Tibial nerve (tissue), 4 donors: ENCODE results near the gene TACR2. TPM values are rescaled to one million over a fixed set of nuclear protein-coding genes. Genes with fewer than 3 reads are reported as not detected.
A peak's percentile ranks its signal among the peaks of the same experiment; 100 is the strongest.
"Not testable (repeated sequence)": the region's sequence is repeated elsewhere in the genome, so short reads cannot be mapped to it uniquely, and the experiment has no call there.

ENCODE experiments used
- DNase-seq, 2 donors: peaks; one replicate each; pipeline ENCODE4 v3.0.0-alpha.2; 2019; ENCODE audit warnings: low spot score in 2 of 2
- H3K27ac ChIP-seq, 4 donors: fragments of 200-600 bp; sonication (generic) in 3 of 4; one replicate each; pipeline ENCODE4 v1.5.1; 2017 to 2019; ENCODE audit warnings: mild to moderate bottlenecking in 1 of 4
- H3K27me3 ChIP-seq, 2 donors: fragments of 200-600 bp; sonication (generic) in 1 of 2; one replicate each; pipeline versions ENCODE4 v1.5.1 to v1.6.0; 2017 to 2019
- H3K36me3 ChIP-seq, 3 donors: fragments of 200-600 bp; sonication (generic); one replicate each; pipeline ENCODE4 v1.5.1; 2018 to 2019
- H3K4me1 ChIP-seq, 4 donors: fragments of 200-600 bp; sonication (generic) in 3 of 4; one replicate each; pipeline ENCODE4 v1.5.1; 2017 to 2019
- H3K4me3 ChIP-seq, 4 donors: fragments of 200-600 bp; sonication (generic) in 3 of 4; one replicate each; pipeline ENCODE4 v1.5.1; 2017 to 2019; ENCODE audit warnings: mild to moderate bottlenecking in 1 of 4, moderate library complexity in 1 of 4
- H3K9me3 ChIP-seq, 4 donors: fragments of 200-600 bp; sonication (generic) in 3 of 4; one replicate each; pipeline ENCODE4 v1.5.1; 2017 to 2019
- EP300 ChIP-seq, 2 donors: sonication (generic); formaldehyde crosslinking; IDR thresholded peaks; one replicate each; pipeline ENCODE4 v1.6.1; 2017; ENCODE audit warnings: antibody characterized with exemption in 2 of 2, mild to moderate bottlenecking in 1 of 2
- POLR2A ChIP-seq, 2 donors: fragments of 450-650 bp; IDR thresholded peaks; one replicate each; pipeline ENCODE4 v1.6.1; 2017; ENCODE audit warnings: antibody characterized with exemption in 2 of 2, mild to moderate bottlenecking in 2 of 2, moderate library complexity in 2 of 2
- WGBS, 2 donors: methylation state at CpG; one replicate each; pipeline ENCODE4 v1.1.5; 2018; 5-methylcytosine and 5-hydroxymethylcytosine counted together
- total RNA-seq, 4 donors: library from RNA; depleted of rRNA; stranded (reverse); fragments of >200 nt; gene quantifications; one replicate each; pipeline ENCODE4 v1.1.0, GENCODE V29; 2016
- TF ChIP-seq, protein P1 (sequence below), 5 experiments: fragments of 200-600 bp in 3 of 5; fragments of 450-650 bp in 2 of 5; sonication (generic) in 3 of 5; IDR thresholded peaks; one replicate each; pipeline ENCODE4 v1.5.1; 2016 to 2019; ENCODE audit warnings: antibody characterized with exemption in 5 of 5, mild to moderate bottlenecking in 3 of 5, moderate library complexity in 2 of 5

Gene TACR2
- total RNA-seq, 4 donors from 2014 or later = 0.59 to 4.6 (median 1.2) TPM

- Histone ChIP-seq H3K9me3 (no peaks in the 10 kb centered on the region), H3K4me1 (peaks cover 0 to 85% (median 22%) of the 10 kb centered on the region in 4 donors), H3K27ac (peak overlapping the region in 2 of 4 donors; percentile 81 to 93), H3K4me3 (no peak overlapping the region), H3K36me3 (no peaks in the 10 kb centered on the region), H3K27me3 (no peaks in the 10 kb centered on the region)
- no peak for TF ChIP-seq EP300 (IDR thresholded peaks at IDR 0.05)
- TF ChIP-seq, protein P1, sequence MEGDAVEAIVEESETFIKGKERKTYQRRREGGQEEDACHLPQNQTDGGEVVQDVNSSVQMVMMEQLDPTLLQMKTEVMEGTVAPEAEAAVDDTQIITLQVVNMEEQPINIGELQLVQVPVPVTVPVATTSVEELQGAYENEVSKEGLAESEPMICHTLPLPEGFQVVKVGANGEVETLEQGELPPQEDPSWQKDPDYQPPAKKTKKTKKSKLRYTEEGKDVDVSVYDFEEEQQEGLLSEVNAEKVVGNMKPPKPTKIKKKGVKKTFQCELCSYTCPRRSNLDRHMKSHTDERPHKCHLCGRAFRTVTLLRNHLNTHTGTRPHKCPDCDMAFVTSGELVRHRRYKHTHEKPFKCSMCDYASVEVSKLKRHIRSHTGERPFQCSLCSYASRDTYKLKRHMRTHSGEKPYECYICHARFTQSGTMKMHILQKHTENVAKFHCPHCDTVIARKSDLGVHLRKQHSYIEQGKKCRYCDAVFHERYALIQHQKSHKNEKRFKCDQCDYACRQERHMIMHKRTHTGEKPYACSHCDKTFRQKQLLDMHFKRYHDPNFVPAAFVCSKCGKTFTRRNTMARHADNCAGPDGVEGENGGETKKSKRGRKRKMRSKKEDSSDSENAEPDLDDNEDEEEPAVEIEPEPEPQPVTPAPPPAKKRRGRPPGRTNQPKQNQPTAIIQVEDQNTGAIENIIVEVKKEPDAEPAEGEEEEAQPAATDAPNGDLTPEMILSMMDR (IDR thresholded peaks at IDR 0.05) = no peak
- TF ChIP-seq POLR2A (IDR thresholded peaks at IDR 0.05) = no peak
- DNase-seq = no peak
Observed at GRCh38 chr10:69453795-69454194, 37.1 kb upstream of the TACR2 start.

DNA sequence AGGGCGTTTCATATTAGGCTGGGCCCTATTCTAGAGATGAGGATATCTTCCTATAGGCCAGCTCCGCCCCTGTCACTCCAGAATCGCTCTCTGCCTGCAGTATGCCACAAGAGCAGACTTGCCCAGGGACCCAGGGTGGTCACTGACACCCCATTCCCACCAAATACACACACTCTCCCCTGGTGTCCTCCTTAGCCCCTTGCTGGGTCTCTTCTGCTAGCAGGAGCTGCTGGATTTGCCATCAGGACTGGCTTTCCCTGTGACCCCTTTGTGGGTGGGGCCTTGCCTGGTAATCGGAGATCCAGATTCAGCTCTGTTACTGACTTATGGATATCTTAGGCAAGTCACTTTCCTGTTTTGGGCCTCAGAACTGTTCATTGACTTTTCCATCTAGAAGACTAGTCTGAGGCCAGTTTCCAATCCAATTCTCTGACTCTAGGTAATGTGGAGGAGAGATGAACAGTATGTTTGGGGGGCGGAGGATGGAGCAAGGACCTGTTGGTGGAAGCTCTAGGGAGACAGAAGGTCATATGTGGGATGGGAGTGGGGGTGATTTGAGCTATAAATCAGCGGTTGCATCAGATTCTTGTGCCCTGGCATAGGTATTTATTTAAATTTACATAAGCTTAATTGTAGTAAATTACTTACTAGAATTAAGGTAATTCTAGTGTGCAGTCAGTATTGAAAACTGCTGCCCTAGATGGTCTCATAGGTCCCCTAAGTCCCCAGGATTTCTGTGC lies 36.1 kb upstream of the TACR2 start:
- Histone ChIP-seq H3K27ac (peak overlapping the region; percentile 17 to 93 (median 84)), H3K4me1 (peaks cover 0 to 76% (median 17%) of the 10 kb centered on the region in 4 donors), H3K27me3 (no peaks in the 10 kb centered on the region), H3K9me3 (no peaks in the 10 kb centered on the region), H3K4me3 (peak overlapping the region in 3 of 4 donors; percentile 63 to 92 (median 88)), H3K36me3 (no peaks in the 10 kb centered on the region)
- 60 to 64% methylated on average over 6 of the region's 6 CpGs for WGBS, 2 donors
- no peak for DNase-seq
- TF ChIP-seq, protein P1 (IDR thresholded peaks at IDR 0.05) = no peak
- TF ChIP-seq EP300 (IDR thresholded peaks at IDR 0.05) (no peak), POLR2A (IDR thresholded peaks at IDR 0.05) (no peak)

DNA sequence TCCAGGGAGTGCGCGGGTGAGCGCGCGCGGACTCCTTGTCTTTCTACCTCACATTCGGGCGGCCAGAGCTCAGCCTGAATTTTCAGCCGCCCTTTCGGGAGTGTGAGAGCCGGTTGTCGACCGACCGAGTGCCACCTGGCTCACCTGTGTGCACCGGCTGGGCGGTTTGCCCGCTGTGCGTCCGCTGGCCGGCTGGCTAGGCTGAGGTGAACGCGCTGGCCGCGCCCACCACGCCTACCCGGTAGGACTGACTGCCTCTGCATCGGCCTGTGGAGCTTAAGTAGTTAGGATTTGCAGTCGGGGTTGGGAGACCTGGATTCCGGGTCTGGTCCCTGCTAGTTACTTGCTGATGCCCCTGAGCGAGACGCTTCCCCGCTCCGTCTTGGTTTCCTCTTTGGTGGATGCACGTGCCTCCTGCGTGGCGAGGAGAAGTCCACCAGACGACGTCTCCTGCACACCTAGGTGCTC lies 35.1 kb upstream of the TACR2 start:
- 8 to 11% methylated on average over 20 to 35 of the region's 38 CpGs for WGBS, 2 donors
- Histone ChIP-seq H3K36me3 (no peaks in the 10 kb centered on the region), H3K4me3 (peak overlapping the region; percentile 63 to 92 (median 83)), H3K9me3 (no peaks in the 10 kb centered on the region), H3K27ac (peak overlapping the region; percentile 73 to 93 (median 84)), H3K4me1 (peaks cover 0 to 65% (median 16%) of the 10 kb centered on the region in 4 donors), H3K27me3 (no peaks in the 10 kb centered on the region)
- no peak for DNase-seq
- TF ChIP-seq EP300 (IDR thresholded peaks at IDR 0.05) (no peak), POLR2A (IDR thresholded peaks at IDR 0.05) (no peak)
- TF ChIP-seq, protein P1 (IDR thresholded peaks at IDR 0.05) = no peak

DNA sequence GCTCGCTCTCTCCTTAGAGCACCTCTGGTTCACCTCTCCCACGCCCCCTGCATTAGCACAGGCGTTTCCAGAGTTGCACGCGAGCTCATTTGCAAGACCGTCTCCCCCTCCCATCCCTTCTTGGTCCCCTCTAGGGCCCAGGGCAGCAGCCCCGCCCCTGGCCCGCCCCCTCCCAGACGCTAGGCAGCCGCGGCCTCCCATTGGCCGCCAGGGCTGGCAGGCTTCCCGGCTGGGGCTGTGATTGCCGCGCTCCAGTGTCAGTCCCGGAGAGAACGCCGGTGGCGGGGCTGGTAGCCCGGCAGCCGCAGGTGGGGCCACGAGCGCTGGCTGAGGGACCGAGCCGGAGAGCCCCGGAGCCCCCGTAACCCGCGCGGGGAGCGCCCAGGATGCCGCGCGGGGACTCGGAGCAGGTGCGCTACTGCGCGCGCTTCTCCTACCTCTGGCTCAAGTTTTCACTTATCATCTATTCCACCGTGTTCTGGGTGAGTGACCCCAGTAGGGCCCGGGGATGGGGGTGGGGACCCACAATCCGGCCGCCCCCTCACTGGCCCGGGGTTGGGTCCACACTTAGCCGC lies 34.6 kb upstream of the TACR2 start, which contains the start of gene TSPAN15:
TSS of gene TSPAN15 (plus strand) at position 257 of the 575 bp plus-strand sequence. CDS start at position 387, 130 bp downstream.
- Histone ChIP-seq H3K4me3 (peak within 1 kb of the TSS; percentile 63 to 92 (median 83)), H3K27ac (peak within 1 kb of the TSS; percentile 73 to 93 (median 84)), H3K27me3 (no peaks in the 10 kb centered on the region), H3K9me3 (no peaks in the 10 kb centered on the region), H3K36me3 (no peaks in the 10 kb centered on the region), H3K4me1 (peaks cover 0 to 60% (median 16%) of the 10 kb centered on the region in 4 donors)
- DNase-seq = peak; percentile 72 to 74
- WGBS, 2 donors = 1 to 2% methylated on average over 22 to 28 of the region's 45 CpGs
- TF ChIP-seq POLR2A (IDR thresholded peaks at IDR 0.05) = peak; percentile 58 to 80
- TF ChIP-seq, protein P1 (IDR thresholded peaks at IDR 0.05) = peak in 2 of 5 experiments; percentile 8 to 47
- TF ChIP-seq EP300 (IDR thresholded peaks at IDR 0.05) = peak in 1 of 2 donors; percentile 81

- Histone ChIP-seq H3K27ac (peak overlapping the region in 3 of 4 donors; percentile 81 to 93 (median 86)), H3K4me3 (peak overlapping the region in 1 of 4 donors; percentile 92), H3K4me1 (peaks cover 0 to 57% (median 16%) of the 10 kb centered on the region in 4 donors)
- not testable (repeated sequence) for H3K36me3 ChIP-seq, H3K9me3 ChIP-seq, DNase-seq, H3K27me3 ChIP-seq
- 79 to 87% methylated on average over 16 of the region's 16 CpGs for WGBS, 2 donors
Observed at GRCh38 chr10:69450395-69450794, 33.7 kb upstream of the TACR2 start.
